ENCODE data around the gene SAFB2. TPM values are rescaled to one million over a fixed set of nuclear protein-coding genes. Genes with fewer than 3 reads are reported as not detected.

SAFB2 gene
- total and polyA plus RNA-seq, 2 donors from 2014 or later: 67.1 to 113 TPM

- no peak overlapping the region for H3K4me3 ChIP-seq (ENCODE audit: low read length in 3 of 3)
- intact Hi-C loops (cut with DNase I): no loop called here
- no peak overlapping the region for H3K9ac ChIP-seq (ENCODE audit: low read length in 3 of 3)
- H3K27me3 ChIP-seq (ENCODE audit: control insufficient read depth, insufficient read depth, low read length): no peaks in the 10 kb centered on the region
- TF ChIP-seq, protein P1, sequence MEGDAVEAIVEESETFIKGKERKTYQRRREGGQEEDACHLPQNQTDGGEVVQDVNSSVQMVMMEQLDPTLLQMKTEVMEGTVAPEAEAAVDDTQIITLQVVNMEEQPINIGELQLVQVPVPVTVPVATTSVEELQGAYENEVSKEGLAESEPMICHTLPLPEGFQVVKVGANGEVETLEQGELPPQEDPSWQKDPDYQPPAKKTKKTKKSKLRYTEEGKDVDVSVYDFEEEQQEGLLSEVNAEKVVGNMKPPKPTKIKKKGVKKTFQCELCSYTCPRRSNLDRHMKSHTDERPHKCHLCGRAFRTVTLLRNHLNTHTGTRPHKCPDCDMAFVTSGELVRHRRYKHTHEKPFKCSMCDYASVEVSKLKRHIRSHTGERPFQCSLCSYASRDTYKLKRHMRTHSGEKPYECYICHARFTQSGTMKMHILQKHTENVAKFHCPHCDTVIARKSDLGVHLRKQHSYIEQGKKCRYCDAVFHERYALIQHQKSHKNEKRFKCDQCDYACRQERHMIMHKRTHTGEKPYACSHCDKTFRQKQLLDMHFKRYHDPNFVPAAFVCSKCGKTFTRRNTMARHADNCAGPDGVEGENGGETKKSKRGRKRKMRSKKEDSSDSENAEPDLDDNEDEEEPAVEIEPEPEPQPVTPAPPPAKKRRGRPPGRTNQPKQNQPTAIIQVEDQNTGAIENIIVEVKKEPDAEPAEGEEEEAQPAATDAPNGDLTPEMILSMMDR (IDR thresholded peaks at IDR 0.05; ENCODE audit: borderline replicate concordance, extremely low read depth, insufficient read depth): no peak
- H3K4me1 ChIP-seq (ENCODE audit: control insufficient read depth in 2 of 3, insufficient read depth in 2 of 3, low read depth in 1 of 3, low read length in 3 of 3): peaks cover 0 to 36% (median 28%) of the 10 kb centered on the region in 3 donors
- peaks cover 10 to 32% (median 18%) of the 10 kb centered on the region in 3 donors for H3K36me3 ChIP-seq (ENCODE audit: control insufficient read depth in 2 of 3, insufficient read depth in 3 of 3, low read length in 3 of 3)
- no peak overlapping the region for H3K27ac ChIP-seq (ENCODE audit: low read depth in 2 of 2, low read length in 2 of 2)
- H3K9me3 ChIP-seq (ENCODE audit: control insufficient read depth in 2 of 3, insufficient read depth in 1 of 3, low read length in 3 of 3): no peaks in the 10 kb centered on the region
- no peak for DNase-seq
- no peak for FAIRE-seq
Observed at GRCh38 chr19:5628919-5629481, 6.4 kb upstream of the SAFB2 start.

- H3K4me1 ChIP-seq (ENCODE audit: control insufficient read depth in 2 of 3, insufficient read depth in 2 of 3, low read depth in 1 of 3, low read length in 3 of 3): peaks cover 0 to 36% (median 28%) of the 10 kb centered on the region in 3 donors
- no peak overlapping the region for H3K9ac ChIP-seq (ENCODE audit: low read length in 3 of 3)
- peaks cover 10 to 32% (median 18%) of the 10 kb centered on the region in 3 donors for H3K36me3 ChIP-seq (ENCODE audit: control insufficient read depth in 2 of 3, insufficient read depth in 3 of 3, low read length in 3 of 3)
- FAIRE-seq: no peak
- H3K27ac ChIP-seq (ENCODE audit: low read depth in 2 of 2, low read length in 2 of 2): no peak overlapping the region
- DNase-seq: no peak
- H3K9me3 ChIP-seq (ENCODE audit: control insufficient read depth in 2 of 3, insufficient read depth in 1 of 3, low read length in 3 of 3): no peaks in the 10 kb centered on the region
- H3K4me3 ChIP-seq (ENCODE audit: low read length in 3 of 3): no peak overlapping the region
- no peaks in the 10 kb centered on the region for H3K27me3 ChIP-seq (ENCODE audit: control insufficient read depth, insufficient read depth, low read length)
- intact Hi-C loops (cut with DNase I): no loop called here
- TF ChIP-seq, protein P1 (IDR thresholded peaks at IDR 0.05; ENCODE audit: borderline replicate concordance, extremely low read depth, insufficient read depth): no peak
Observed at GRCh38 chr19:5628461-5628860, 5.9 kb upstream of the SAFB2 start.

- H3K27me3 ChIP-seq (ENCODE audit: control insufficient read depth, insufficient read depth, low read length): no peaks in the 10 kb centered on the region
- H3K27ac ChIP-seq (ENCODE audit: low read depth in 2 of 2, low read length in 2 of 2): no peak overlapping the region
- no peaks in the 10 kb centered on the region for H3K9me3 ChIP-seq (ENCODE audit: control insufficient read depth in 2 of 3, insufficient read depth in 1 of 3, low read length in 3 of 3)
- H3K4me3 ChIP-seq (ENCODE audit: low read length in 3 of 3): no peak overlapping the region
- TF ChIP-seq, protein P1 (IDR thresholded peaks at IDR 0.05; ENCODE audit: borderline replicate concordance, extremely low read depth, insufficient read depth): no peak
- H3K9ac ChIP-seq (ENCODE audit: low read length in 3 of 3): no peak overlapping the region
- DNase-seq (peak in 2 of 5 donors; percentile 13 to 52), FAIRE-seq (no peak)
- intact Hi-C loops (cut with DNase I): no loop called here
- H3K36me3 ChIP-seq (ENCODE audit: control insufficient read depth in 2 of 3, insufficient read depth in 3 of 3, low read length in 3 of 3): peaks cover 10 to 32% (median 18%) of the 10 kb centered on the region in 3 donors
- peaks cover 0 to 31% (median 21%) of the 10 kb centered on the region in 3 donors for H3K4me1 ChIP-seq (ENCODE audit: control insufficient read depth in 2 of 3, insufficient read depth in 2 of 3, low read depth in 1 of 3, low read length in 3 of 3)
Observed at GRCh38 chr19:5627395-5627904, 4.9 kb upstream of the SAFB2 start.

Data from kidney (tissue), 14 donors.